Measurements from ENCODE around the gene AP1S1. TPM values are rescaled to one million over a fixed set of nuclear protein-coding genes. Genes with fewer than 3 reads are reported as not detected.

The AP1S1 gene
- total RNA-seq, 1 donor from 2014 or later = 63.4 TPM

DNA sequence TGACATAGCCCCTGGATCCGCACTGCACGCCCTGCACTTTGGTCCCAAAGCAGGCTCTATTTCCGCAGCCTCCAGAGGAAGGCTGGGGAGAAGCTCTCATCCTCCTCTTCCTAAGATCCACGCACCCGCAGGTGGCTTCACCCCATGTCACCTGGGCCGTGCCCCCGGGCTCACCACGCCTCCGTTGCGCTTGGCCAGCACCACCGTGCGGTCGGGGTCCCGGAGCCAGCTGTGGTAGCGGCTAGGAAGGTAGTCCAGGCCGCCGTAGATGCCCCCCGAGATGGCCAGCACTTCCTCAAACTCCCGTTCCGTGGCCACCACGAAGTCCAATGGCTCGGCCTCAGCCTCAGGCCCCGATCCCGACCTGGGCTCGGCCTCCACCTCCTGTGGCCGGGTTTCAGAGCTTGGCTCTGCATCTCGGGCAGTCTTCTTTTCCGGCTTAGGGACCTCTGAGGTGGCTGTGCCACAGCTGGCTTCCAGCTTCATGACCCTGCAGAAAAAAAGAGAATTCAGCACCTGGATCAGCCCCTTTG is 20.1 kb downstream of the AP1S1 start:
- TF ChIP-seq, protein P1, sequence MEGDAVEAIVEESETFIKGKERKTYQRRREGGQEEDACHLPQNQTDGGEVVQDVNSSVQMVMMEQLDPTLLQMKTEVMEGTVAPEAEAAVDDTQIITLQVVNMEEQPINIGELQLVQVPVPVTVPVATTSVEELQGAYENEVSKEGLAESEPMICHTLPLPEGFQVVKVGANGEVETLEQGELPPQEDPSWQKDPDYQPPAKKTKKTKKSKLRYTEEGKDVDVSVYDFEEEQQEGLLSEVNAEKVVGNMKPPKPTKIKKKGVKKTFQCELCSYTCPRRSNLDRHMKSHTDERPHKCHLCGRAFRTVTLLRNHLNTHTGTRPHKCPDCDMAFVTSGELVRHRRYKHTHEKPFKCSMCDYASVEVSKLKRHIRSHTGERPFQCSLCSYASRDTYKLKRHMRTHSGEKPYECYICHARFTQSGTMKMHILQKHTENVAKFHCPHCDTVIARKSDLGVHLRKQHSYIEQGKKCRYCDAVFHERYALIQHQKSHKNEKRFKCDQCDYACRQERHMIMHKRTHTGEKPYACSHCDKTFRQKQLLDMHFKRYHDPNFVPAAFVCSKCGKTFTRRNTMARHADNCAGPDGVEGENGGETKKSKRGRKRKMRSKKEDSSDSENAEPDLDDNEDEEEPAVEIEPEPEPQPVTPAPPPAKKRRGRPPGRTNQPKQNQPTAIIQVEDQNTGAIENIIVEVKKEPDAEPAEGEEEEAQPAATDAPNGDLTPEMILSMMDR (IDR thresholded peaks at IDR 0.05; ENCODE audit: unreplicated experiment) = no peak
- H3K27me3 Mint-ChIP-seq (ENCODE audit: low read depth) = peaks cover 100% of the 10 kb centered on the region
- H3K9me3 Mint-ChIP-seq = no peaks in the 10 kb centered on the region
- DNase-seq (ENCODE audit: low spot score in 2 of 2, unreplicated experiment in 2 of 2) = no peak
- peaks cover 16% of the 10 kb centered on the region for H3K4me1 Mint-ChIP-seq
- no peaks in the 10 kb centered on the region for H3K36me3 Mint-ChIP-seq
- H3K27ac Mint-ChIP-seq = no peak overlapping the region
- no peak overlapping the region for H3K4me3 Mint-ChIP-seq

DNA sequence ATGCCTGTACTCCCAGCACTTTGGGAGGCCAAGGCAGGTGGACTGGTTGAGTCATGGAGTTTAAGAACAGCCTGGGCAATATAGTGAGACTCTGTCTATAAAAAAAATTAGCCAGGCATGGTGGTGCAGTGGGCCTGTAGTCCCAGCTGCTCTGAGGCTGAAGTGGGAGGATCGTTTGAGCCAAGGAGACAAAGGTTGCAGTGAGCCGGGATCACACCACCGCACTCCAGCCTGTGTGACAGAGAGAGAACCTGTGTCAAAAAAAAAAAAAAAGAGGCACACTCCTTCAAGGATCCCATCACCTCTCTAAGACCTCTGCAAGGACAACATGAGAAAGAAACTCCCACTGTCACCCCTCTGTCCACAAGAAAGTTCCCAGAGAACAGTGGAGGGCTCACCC is 21.4 kb downstream of the AP1S1 start:
- H3K36me3 Mint-ChIP-seq = peaks cover under 1% of the 10 kb centered on the region
- no peaks in the 10 kb centered on the region for H3K9me3 Mint-ChIP-seq
- H3K27ac Mint-ChIP-seq = no peak overlapping the region
- H3K4me3 Mint-ChIP-seq = no peak overlapping the region
- H3K27me3 Mint-ChIP-seq (ENCODE audit: low read depth) = peaks cover 99% of the 10 kb centered on the region
- DNase-seq (ENCODE audit: low spot score in 2 of 2, unreplicated experiment in 2 of 2) = no peak
- peaks cover 13% of the 10 kb centered on the region for H3K4me1 Mint-ChIP-seq
- TF ChIP-seq, protein P1 (IDR thresholded peaks at IDR 0.05; ENCODE audit: unreplicated experiment) = no peak

DNA sequence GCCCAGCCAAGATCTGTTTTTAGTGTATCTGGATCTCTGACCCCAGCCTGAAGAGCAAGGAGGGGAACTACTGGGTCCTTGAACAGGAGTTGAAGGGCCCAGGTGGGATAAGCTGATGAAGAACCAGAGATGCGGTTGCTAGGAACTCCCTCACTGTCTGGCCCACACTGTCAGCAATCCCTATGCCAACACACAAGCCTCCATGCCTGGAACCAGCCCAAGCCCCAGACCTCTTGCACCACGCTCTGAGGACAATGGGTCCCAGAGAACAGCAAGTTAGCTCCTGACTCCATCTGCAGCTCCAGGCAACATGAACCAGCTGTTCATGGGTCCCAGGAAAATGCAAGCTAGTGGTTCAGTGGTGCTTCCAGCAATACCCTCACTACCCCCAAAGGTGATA is 23.4 kb downstream of the AP1S1 start:
- Mint-ChIP-seq H3K27ac (no peak overlapping the region), H3K9me3 (no peaks in the 10 kb centered on the region), H3K4me3 (no peak overlapping the region), H3K36me3 (peaks cover 2% of the 10 kb centered on the region), H3K27me3 (ENCODE audit: low read depth) (peaks cover 95% of the 10 kb centered on the region), H3K4me1 (peaks cover 17% of the 10 kb centered on the region)
- TF ChIP-seq, protein P1 (IDR thresholded peaks at IDR 0.05; ENCODE audit: unreplicated experiment) = no peak
- no peak for DNase-seq (ENCODE audit: low spot score in 2 of 2, unreplicated experiment in 2 of 2)

DNA sequence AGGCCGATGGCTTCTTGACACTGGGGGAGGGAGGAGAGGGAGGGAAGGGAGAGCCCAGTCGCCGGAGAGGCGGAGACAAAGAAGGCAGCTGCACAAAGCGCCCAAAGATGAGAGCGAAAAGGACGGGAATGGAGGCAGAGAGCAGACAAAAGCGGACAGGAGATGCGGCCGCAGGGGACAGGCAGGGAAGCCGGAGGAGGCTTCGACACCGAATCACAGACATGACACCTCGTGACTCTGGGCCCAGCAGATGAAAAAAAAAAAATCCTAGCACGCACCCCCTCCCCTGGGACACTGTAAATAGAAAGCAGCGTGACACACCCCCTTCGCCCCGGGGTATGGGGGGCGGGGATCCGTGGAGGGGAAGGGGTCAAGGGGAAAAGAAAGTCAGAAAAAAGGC is 24.8 kb downstream of the AP1S1 start:
- peak overlapping the region; percentile 56 for H3K4me3 Mint-ChIP-seq
- no peak overlapping the region for H3K27ac Mint-ChIP-seq
- H3K4me1 Mint-ChIP-seq = peaks cover 13% of the 10 kb centered on the region
- H3K27me3 Mint-ChIP-seq (ENCODE audit: low read depth) = peaks cover 83% of the 10 kb centered on the region
- H3K9me3 Mint-ChIP-seq = no peaks in the 10 kb centered on the region
- DNase-seq (ENCODE audit: low spot score in 2 of 2, unreplicated experiment in 2 of 2) = no peak
- TF ChIP-seq, protein P1 (IDR thresholded peaks at IDR 0.05; ENCODE audit: unreplicated experiment) = no peak
- peaks cover 2% of the 10 kb centered on the region for H3K36me3 Mint-ChIP-seq

DNA sequence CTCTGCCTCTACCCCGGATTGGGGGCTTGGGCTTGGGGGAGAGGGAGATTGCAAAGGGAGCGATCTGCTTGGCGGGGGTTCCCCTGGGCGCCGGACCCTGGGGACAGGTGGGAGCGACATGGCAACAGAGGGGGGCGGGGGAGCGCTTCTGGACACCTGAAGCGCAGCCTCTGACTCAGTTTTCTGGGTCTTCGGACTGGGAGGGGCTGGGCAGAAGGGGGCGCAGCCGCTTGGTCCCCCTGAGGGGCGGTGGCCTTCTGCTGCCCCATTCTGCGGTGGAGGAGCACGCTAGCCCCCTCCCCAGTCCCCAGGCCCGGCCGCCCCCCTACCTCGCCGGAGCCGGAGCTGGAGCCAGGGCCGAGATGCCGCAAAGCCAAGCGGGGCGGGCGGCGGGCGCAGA is 25.4 kb downstream of the AP1S1 start:
- H3K27me3 Mint-ChIP-seq (ENCODE audit: low read depth) = peaks cover 82% of the 10 kb centered on the region

More for the DNA sequence above, 25.4 kb downstream of the AP1S1 start:
- TF ChIP-seq, protein P1 (IDR thresholded peaks at IDR 0.05; ENCODE audit: unreplicated experiment) = no peak
- no peak for DNase-seq (ENCODE audit: low spot score in 2 of 2, unreplicated experiment in 2 of 2)
- H3K27ac Mint-ChIP-seq = no peak overlapping the region
- H3K36me3 Mint-ChIP-seq = peaks cover 2% of the 10 kb centered on the region
- peaks cover 12% of the 10 kb centered on the region for H3K4me1 Mint-ChIP-seq
- no peaks in the 10 kb centered on the region for H3K9me3 Mint-ChIP-seq
- H3K4me3 Mint-ChIP-seq = peak overlapping the region; percentile 17

Measured in mesothelial cell of epicardium (in vitro differentiated cells).